Measurements from ENCODE around the gene SEPTIN5.

DNA sequence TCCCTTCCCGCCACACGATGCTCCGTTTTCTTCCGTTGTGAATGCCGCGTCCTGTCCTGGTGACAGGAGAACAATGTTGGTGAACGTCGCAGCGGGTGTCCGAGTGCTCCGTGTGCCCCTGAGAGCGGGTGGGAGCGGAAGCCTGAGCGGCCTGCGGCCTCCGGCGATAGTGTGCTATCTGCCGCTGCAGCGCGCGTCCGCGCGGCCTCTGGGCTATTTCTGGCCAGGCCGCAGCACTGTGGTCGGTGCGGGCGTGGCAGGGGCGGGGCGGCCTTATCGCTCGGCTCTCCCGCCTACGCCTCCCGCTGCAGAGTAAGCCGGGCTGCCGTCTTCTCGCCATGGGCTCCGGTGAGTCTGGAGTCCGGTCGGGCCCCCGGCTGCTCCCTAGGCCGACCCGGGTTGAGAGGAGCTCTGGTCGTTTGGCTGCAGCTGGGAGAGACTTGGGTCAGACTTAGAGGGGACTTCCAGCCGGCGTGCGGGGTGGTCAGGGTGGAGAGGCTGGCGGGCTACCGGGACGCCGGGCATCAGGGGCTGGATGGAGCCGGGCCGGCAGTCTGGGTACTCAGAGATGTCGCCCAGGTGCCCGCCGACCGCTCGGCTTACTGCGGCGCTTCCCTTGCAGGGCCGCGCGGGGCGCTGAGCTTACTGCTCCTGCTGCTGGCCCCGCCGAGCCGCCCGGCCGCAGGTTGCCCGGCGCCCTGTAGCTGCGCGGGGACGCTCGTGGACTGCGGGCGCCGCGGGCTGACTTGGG lies 9.1 kb downstream of the SEPTIN5 start, which contains the start of gene GP1BB:
- TF ChIP-seq POLR2AphosphoS5 (IDR thresholded peaks at IDR 0.05; ENCODE audit: low read depth, low read length) (no peak), SIN3A (IDR thresholded peaks at IDR 0.05; ENCODE audit: borderline replicate concordance, insufficient read depth, low read length) (no peak), TAF1 (IDR thresholded peaks at IDR 0.05; ENCODE audit: borderline replicate concordance, insufficient read depth, low read length) (no peak)
- TF ChIP-seq, protein P1, sequence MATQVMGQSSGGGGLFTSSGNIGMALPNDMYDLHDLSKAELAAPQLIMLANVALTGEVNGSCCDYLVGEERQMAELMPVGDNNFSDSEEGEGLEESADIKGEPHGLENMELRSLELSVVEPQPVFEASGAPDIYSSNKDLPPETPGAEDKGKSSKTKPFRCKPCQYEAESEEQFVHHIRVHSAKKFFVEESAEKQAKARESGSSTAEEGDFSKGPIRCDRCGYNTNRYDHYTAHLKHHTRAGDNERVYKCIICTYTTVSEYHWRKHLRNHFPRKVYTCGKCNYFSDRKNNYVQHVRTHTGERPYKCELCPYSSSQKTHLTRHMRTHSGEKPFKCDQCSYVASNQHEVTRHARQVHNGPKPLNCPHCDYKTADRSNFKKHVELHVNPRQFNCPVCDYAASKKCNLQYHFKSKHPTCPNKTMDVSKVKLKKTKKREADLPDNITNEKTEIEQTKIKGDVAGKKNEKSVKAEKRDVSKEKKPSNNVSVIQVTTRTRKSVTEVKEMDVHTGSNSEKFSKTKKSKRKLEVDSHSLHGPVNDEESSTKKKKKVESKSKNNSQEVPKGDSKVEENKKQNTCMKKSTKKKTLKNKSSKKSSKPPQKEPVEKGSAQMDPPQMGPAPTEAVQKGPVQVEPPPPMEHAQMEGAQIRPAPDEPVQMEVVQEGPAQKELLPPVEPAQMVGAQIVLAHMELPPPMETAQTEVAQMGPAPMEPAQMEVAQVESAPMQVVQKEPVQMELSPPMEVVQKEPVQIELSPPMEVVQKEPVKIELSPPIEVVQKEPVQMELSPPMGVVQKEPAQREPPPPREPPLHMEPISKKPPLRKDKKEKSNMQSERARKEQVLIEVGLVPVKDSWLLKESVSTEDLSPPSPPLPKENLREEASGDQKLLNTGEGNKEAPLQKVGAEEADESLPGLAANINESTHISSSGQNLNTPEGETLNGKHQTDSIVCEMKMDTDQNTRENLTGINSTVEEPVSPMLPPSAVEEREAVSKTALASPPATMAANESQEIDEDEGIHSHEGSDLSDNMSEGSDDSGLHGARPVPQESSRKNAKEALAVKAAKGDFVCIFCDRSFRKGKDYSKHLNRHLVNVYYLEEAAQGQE (IDR thresholded peaks at IDR 0.05; ENCODE audit: insufficient read depth in 1 of 2, low read depth in 2 of 2, low read length in 2 of 2), result no peak
